SK-N-SH (cell line): ENCODE data around the gene TROAP.

ENCODE experiments used
- EZH2phosphoT487 ChIP-seq: fragments of 200-600 bp; sonication (generic); IDR thresholded peaks from 2 replicates; pipeline ENCODE4 v1.6.1; 2017; ENCODE audit warnings: low read depth, mixed run types, mild to moderate bottlenecking, antibody characterized with exemption, moderate library complexity, borderline replicate concordance
- MEF2A ChIP-seq: IDR thresholded peaks from 2 replicates; pipeline ENCODE4 v1.4.0; 2012; ENCODE audit warnings: low read depth, borderline replicate concordance
- MXI1 ChIP-seq: IDR thresholded peaks from 2 replicates; pipeline ENCODE4 v1.6.1; 2012; ENCODE audit warnings: mild to moderate bottlenecking, low read depth, low read length, improper control_type of control experiment
- POLR2AphosphoS5 ChIP-seq: IDR thresholded peaks from 2 replicates; pipeline ENCODE4 v1.6.1; 2012; ENCODE audit warnings: low read depth, low read length
- RXRA ChIP-seq: IDR thresholded peaks from 2 replicates; pipeline ENCODE4 v1.4.0; 2012; ENCODE audit warnings: low read depth, mild to moderate bottlenecking, borderline replicate concordance

DNA sequence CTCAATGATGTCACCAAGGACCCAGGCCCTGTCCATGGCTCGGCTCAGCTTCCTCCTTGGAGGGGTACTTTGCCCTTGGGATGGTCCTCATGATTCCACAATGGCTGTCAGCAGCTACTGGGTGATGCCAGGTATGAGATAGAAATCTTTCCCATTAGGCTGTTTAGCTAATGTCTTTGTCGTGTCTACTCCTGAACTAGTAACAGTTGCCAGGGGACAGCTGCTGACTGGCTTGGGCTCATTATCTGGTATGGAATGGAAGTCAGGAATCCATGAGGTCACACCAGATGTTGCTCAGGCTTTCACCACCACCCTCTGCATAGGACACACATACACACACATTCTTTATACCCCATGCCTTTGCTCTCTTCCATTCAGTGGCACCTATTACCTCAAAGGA is 18.9 kb upstream of the TROAP start:
- no peak for TF ChIP-seq MEF2A
- no peak for TF ChIP-seq RXRA
- no peak for TF ChIP-seq MXI1
- no peak for TF ChIP-seq POLR2AphosphoS5
- TF ChIP-seq EZH2phosphoT487, result no peak
